Activated CD8-positive, alpha-beta memory T cell treated with anti-CD3 and anti-CD28 coated beads, Interleukin-2, amount 50 U/mL, for 1 hour (primary cell): ENCODE measurements around the gene GCK.

Experiments
- DNase-seq: peaks from one replicate; pipeline ENCODE4 v3.0.0-alpha.2; 2020; ENCODE audit errors: extremely low read depth

Gene GCK

DNA sequence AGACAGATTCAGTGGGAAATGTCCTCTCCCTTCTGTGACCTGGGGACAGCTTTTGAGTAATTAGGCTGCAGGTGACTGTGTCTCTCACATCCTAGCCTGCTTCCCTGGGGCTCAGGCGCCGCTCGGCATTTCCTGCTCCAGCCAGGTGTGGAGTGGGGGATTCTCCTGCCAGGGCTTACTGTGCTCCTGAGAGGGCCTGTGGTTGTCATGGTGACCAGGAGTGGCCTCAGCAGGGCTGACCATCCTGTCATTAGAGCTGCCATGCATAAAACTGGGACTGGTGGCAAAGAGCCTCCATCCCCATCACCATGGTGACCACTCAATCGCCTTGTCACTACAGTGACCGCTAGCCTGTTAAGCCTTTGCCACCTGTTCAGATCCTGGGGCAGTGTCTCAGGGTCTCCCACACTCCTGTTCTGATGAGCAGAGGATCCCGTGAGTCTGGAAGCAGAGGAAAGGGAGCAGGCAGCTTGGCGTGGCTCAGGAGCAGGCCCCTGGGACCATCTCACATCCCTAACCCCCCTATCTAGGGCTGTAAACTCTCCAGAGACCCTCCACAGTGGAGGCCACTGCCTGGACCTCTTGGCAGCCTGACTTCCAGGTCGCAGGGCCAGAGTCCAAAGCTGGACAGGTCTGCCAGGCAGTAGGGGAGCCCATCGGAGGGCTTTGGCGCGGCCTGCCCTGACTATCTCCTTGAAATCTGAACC lies at the start of gene GCK:
TSS of gene GCK (minus strand) at position 154 of the 707 bp plus-strand sequence. CDS start 486 bp downstream, outside the sequence.
- DNase-seq, result no peak

DNA sequence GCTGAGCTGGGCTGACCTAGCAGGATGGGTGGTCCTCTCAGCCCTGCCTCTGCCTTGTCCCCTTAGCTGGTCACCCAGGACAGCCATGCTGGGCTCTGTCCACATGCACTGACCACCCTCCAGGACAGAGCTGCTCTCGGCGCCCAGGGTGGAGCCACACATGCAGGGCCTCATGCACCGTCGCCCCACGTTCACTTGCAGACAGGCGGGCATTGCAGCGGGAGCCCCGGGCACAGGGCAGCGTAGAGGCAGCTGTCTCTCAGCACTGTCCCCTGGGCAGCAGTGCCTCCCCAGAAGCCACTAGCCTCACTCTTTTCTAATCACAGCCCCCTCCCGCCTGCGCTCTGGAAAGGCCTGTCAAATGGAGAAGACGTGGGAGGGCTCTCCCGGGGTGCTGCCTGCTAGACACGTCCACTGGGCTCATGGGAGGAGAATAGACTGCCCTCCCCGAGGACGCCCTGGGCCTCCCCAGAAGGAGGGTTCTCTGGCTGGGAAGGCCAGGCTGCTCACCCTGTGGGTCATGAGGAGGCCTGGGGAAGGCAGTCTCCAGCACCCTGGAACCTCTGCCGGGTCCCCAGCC lies 49.0 kb upstream of the GCK start:
- DNase-seq, result no peak

DNA sequence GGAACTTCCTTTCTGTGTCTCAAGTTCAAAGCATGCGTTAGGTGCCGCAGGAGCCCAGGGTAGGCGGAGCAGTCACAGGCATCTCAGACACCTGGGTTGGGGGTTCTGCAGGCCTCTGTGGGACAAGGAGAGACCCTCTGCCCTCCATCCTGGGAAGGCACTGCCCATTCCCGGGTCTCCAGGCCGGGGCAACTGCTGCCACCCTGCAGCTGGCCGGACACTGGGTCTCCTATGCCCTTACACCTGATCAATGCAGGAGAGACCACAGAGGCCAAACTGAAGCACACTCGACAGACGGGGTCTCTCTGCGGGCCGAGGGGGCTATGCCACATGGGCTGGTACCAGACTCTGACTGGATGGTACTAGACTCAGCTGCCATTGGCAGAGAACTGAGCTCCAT lies 48.5 kb upstream of the GCK start:
- no peak for DNase-seq

DNA sequence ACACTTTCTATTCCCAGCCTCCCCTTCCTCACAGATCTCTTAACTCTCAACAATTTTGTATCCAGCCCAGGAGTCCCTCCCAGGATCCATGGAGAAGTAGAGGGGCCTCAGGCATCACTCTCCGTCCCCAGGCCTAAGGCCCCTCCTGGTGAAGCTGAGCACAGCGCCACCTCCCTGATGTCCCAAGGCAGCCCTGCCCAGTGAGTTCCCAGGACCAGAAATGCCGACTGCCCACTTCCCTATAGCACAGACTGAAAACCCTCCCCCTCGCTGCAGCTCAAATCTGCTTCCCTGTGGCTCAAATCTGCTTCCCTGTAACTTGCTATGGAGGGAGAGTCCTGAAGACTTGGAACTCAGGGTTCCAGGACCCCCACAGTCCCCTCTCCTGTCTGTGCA lies 47.1 kb upstream of the GCK start:
- DNase-seq, result no peak

DNA sequence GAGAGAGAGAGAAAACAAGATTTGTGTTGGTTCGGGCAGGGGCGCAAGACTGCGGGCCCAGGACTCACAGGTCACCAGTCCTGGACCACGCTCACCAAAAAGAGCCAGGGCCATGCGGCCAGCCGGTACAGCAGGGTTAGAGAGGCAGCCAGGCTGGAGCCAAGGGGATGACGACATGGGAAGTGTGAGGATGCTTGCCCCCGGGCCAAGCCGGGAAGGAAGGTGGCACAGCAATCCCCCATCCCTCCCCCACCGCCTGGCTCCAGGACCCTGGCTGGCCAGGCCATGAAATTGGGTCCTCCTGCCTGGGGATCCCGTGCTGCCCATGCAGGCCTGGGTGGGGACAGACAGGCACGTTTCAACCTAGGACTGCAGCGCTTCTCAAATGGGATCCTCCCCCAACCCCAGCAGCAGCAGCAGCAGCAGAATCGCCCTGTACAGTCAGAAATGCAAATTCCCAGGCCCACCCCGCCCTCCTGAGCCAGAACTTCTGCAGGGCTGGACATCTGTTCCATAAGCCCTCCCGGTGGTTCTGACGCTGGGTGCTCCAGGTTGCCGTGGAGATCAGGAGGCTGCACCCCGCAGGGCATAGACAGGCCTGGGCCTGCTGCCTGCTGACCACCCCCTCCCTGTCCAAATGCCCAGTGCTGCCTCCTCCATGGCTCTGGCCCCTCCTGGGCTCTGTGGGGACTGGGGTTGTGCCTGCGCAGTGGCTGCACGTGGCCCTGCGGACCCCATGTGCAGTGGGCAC lies 46.5 kb upstream of the GCK start:
- DNase-seq, result no peak

DNA sequence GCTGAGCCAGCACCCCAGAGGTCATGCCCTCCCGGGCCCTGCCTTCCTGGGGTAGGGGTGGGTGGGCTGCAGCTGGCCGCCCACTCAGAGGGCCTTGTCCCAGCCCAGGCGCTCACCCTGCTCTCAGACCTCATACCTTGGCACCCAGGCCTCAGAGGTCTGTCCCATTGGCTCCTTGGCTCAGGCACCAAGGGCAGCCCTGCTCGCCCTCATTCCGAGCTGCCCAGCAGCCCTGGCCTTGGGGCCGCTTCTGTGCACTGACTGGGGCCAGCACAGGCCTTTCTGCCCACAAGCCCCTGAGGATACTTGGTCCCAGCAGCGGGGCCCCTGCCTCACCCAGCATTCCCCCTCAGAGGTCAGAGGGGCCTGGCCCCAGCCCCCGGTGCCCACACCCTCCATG lies 45.8 kb upstream of the GCK start:
- DNase-seq, result no peak

DNA sequence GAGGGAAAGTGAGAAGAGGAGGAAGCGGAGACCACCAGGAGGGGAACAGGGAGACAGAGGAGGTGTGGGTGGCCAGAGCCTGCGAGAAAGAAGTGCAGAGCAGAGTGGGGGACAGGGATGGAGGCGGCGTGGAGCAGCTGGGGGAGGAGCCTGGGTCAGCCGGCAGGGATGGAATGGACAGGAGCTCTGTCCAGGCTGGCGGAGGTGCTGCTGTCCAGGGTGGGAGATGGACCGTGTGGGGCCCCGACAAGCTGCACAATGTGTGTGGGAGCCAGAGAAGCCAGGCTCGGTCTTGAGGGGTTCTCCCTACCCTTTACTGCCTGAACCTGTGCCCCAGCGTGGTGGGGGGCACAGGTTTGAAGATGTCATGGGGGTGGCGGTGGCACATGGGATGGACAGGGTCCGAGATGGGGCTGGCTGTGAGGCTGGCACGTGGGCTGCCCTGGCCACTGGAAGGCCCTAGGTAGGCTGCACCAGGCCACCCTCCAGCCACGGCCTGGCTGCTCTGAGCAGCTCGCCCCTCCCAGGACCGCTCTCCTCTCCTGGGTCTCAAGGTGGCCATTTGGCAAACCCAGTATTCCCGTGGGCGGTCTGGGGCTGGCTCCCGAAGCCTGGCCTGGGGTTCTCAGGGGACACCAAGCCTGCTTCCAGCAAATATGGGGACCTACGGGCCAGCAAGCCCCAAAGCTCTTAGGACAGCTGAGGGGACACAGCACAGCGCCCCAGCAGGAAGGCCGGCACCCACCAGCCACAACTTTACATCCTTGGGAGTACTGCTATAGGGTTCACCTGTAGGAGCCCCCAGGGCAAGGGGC lies 43.9 kb upstream of the GCK start:
- no peak for DNase-seq

DNA sequence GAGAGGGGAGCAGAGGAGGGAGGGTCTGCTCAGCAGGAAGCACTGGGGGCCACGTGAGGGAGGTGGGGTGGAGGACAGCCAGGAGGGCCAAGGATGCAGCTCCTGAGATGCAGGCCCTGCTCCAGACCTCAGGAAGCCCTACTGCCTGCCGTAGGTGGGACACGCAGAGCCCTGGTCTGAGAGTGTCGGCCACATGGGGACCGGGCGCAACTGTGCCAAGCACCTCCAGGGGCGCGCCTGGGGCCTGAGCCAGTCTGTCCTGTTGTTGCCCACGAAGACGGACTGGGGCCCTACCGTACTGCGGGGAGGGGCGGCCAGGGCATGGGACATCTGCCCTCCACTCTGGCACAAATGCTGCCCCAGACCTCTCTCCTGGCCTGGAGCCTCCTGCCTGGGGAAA lies 43.2 kb upstream of the GCK start:
- DNase-seq, result no peak

DNA sequence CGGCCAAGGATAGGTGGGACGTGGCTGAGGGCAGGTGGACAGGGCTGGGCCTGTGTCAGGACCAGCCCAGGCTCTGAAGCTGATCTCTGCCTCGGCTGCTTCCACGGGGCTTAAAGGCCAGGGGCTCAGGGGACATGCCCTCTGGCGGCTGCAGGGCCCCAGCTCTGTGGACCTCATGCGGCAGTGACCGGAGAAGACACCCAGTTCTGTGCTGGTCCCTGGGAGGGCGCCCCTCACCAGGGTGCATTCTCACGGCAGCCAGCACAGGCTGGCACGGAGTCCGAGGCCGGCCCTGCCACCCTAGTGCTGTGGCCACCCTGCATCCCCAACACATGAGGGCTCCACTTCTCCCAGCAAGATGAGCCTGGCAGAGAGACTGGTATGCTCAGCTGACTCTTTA lies 41.8 kb upstream of the GCK start:
- no peak for DNase-seq

DNA sequence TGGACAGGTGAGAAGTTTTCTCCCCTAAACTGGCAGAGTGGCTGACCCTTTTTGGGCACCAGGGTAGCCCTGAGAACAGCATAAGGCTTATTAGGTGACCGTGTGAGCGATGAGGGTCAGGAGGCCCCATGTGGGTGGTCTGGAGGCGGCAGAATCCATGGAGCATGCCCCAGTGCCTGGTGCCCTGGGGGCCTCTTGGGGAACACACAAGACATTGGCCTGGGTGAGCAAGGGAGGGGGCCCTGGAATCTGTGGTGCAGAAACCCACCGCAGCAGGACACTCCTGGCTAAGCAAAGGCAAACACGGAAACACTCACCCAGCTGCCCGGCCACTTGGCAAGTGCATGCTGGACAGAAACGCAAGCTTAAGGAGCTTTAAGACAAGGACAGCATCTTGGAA lies 41.0 kb upstream of the GCK start:
- no peak for DNase-seq

DNA sequence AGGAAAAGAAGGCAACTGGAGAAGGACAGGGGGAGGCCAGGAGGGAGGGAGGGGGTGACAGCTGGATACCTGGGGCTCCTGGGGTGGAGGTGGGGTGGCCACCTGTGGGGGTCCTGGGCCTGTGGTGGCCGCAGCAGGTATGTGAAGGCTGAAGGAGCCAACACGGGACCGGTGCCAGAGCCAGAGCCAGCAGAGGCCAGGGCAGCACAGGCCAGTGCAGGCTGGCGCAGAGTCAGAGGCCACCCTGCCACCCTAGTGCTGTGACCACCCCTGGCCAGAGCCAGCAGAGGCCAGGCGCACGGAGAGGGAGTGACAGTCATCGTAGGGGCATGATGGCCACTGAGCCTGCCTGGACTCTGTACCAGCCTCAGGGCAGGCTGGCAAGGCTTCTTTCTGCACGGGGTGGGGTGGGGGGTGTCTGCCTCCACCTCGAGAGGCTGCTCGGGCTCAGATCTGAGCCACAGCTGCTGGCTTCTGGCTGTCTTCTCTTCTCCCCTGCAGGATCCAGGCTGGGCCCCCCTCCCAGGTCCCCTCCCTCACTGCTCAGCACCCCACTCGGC lies 40.4 kb upstream of the GCK start:
- no peak for DNase-seq

DNA sequence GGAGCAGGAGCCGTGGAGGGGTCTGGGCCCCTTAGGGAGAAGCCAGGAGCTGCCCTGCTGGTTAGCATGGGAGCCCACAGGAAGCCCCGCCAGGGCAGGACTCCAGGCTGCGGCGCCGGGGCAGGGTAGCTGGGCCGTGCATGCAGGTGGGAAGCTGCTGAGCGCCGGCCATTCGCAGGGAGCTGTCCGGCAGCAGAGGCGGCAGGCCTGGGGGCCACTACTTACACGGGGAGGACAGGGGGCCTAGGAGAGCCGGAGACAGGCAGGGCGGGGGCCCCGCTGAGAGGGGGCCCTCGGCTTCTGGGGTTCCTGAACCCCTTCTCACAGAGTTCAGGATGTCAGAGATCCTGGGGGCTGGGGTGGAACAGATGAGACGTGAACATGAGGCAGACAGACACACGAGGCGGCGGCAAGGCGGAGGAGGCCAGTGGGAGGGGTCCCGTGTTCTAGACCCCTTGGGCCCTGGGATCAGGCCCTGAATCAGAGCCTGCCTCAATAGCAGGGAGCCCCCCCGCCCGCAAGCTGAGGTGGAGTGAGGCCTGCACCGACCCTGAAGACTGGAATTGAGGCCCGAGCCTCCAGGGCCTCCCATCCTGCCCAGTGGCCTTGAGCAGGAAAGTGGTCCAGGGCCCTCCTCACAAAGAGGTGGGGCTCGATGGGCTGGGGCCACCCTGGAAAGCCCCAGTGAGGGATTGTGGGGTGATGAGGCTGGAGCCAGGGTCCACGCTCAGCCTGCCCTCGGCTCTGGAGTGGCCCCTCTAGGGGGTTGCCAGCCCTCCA lies 39.5 kb upstream of the GCK start:
- no peak for DNase-seq

DNA sequence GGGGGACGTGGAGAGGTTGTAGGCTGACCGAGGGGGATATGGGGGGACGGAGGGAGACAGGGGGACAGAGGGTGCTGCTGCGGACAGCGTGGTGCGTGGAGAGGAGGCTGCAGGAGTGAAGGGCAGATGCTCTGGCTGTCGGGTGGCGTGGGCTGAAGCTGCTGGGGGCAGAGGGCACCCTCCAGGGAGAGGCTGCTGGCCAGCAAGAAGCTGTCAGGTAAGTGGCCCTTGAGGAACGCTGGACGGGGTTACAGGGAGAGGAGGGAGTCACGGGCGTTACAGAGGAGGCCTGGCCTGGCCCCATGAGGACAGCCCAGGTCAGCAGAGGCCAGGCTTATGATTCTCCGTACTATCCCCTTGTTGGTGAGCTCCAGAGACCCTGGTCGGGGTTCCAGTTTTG lies 38.7 kb upstream of the GCK start:
- no peak for DNase-seq

DNA sequence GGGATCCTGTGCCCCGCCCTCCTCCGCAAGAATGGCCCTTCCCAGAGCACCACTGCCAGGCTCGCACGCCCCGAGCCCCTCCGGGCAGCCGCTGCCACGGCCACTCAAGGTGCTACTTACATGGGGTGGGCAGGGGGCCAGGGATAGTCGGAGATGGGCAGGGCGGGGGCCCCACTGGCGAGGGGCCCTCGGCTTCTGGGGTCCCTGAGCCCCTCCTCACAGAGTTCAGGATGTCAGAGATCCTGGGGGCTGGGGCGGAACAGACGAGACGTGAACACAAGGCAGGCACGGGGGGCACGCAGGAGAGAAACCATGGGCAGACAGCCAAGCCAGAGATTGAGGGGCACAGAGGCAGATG lies 37.1 kb upstream of the GCK start:
- no peak for DNase-seq

DNA sequence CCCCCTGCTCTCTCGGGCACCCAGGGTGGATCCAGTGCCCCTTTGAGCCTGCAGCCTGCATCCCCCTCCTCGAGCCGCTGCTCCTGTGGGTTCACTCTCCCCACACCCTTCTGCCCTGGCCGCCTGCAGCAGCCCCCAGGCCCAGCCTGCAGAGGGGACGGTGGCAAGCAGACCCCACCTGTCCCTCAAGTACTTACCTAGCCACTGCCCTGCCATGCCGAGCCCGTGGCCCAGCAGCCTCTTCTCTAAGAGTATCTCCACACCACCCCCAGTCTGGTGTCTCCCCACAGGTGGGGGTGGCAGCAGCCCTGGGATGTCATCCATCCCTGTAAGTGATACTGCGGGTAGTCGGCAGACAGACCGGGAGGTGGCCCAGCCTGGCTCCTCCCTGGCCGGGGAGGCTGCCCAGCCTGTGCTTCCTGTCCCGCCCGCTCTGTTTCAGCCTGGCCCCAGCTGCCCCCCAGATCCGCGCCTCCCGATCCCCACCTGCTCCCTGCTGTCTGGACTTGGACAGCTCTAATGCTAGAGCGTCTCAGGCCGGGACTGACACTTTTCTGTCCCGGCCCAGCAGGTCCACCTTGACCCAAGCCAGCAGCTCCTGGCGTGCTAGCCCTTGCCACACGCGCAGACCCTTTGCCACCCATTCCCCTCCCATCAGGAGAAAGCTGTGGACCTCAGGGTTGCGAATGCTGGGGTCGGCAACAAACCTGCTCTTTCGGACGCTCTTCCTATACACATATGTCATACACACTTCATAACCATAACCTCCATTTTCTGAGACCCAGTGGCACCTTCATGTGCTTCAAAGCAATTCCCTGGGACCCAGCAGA lies 36.5 kb upstream of the GCK start:
- no peak for DNase-seq

DNA sequence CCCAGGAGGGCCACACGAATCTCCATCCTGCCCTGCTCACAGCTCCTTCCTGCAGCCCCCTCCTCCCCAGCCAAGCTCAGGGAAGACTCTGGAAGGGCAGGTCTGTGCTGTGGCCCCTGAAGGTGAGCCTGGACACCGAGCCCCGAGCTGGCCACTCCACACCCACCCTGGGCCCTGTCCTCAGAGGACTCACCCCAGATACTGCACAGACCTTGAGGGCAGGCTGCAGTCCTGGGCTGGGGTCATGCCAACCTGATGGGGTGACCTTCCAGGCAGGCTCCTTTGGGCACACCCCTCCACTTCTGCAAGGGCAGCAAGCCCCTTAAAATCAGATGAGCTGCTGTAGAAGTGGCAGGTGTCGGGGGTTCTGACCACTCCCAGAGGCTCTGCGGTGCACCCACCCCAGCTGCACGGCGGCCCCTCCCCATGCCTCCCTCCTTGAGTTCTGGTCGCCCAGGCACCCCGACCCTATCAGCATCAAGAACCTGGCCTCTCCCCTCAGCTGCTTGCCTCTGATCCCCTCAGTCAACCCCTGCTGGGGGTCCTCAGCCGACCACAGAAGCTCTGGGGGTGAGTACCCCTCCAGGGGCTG lies 35.8 kb upstream of the GCK start:
- no peak for DNase-seq

DNA sequence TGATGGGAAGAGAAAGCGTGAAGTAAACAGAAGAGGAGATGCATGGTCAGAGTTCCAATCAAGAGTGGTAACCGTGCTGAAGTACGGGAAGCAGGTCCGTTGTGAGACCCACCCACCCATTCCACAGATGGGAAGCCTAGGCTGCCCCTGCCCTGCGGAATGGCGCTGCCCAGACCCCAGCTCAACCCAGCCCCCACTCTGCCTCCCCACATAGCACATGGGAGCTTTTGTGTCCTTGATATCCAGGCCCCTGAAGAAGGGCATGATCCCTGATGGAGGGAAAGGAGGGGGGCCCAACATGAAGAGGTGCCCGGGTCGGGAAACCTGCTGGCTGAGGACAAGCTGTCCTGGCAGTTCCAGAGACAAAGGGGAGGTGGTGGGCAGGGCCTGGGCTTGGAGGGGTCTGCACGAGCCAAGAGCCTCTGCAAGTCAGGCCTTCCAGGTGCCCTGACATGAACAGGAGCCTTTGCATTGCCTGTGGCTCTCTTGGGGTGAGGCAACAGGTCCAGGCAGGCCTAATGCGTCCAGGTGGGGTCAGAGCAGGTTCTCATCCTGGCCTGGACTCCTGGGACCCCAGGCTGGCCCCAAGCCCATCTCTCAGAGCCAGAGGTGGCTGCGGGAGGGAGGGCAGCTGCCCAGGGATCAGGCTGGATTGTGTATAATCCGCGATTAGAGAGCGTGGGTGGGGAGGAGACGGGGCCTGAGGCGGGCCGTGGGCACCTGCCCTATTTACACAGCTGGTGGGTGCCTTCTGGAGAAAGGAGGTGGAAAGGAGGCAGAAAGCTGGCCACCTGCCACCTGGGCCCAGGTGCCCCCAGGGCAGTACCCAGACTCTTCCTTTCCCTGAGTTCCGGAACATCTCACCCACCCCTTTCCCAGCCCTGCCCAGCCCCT lies 35.1 kb upstream of the GCK start:
- no peak for DNase-seq

DNA sequence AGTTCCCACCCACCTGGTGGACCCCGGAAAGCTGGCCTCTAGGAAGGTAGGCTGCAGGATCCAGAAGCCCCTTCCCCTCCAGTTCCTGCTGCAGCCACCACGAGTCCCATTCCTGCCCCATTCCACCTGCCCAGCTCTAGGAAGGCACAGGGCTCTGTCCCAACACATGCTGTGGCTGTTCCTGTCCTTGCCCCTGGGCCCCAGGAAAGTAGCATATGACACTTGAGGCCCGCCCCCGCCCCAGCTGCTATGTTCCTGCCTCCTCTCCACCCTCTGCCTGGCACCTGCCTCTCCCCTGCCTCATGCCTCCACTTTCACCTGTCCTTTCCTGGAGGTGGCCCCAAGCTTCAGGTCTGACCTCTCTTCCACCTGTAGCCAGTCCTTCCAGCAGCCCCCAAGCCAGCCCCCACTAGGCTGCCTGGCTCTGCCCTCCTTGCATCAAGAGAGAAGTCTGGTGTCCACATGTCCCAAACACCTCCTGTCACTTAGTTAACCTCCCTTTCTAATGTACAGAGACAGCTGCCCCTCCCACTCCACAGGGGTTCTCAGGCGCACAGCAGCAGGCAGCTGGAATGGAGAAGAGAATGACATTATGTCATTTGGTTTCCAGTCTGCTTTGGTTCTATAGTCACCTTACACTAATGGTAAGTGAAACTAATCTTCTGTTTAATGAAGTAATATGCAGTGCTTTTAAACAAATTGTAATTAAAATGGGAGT lies 34.3 kb upstream of the GCK start:
- no peak for DNase-seq
